ENCODE data around the gene MLLT3.

- TF ChIP-seq CTCF (IDR thresholded peaks at IDR 0.05) (no peak), POLR2AphosphoS5 (IDR thresholded peaks at IDR 0.05) (no peak), POLR2A (IDR thresholded peaks at IDR 0.05) (no peak)
Observed at GRCh38 chr9:20557285-20557684, 65.0 kb downstream of the MLLT3 start.
